Measurements from ENCODE around the gene REL. TPM values are rescaled to one million over a fixed set of nuclear protein-coding genes. Genes with fewer than 3 reads are reported as not detected.

REL gene
- total RNA-seq, 2 donors from 2014 or later, result 10.4 to 11.2 TPM

DNA sequence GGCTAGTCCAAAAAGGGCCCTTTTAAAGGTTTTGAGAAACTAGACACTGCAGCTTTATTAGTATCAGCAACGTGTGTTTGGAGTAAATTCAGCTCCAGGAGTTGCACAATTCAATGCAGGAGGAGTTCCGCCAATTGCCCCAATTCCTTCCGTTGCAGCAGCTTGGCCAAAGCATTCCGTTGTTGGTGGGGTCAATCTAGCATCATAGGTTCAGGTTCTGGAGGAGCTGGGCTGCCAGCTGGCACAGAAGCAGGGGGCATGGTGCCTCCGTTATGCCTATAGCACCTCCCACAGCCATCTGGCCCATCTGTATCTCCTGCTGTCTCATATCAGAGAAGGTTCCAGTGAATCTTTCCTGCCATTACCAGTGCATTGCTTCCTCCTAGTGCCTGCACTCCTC, 55.4 kb downstream of the REL start:
- no peak for DNase-seq
- peaks cover 0 to 2% of the 10 kb centered on the region in 2 donors for H3K36me3 ChIP-seq (replicated peaks in 1 of 2; ENCODE audit: insufficient read depth in 1 of 2, low read depth in 2 of 2)
- no peak for ATAC-seq
- H3K9me3 ChIP-seq, result no peaks in the 10 kb centered on the region
- H3K4me1 ChIP-seq, result no peaks in the 10 kb centered on the region
- no peak overlapping the region for H3K27ac ChIP-seq
- WGBS, 2 donors, result 82 to 86% methylated on average over 5 of the region's 5 CpGs
- H3K27me3 ChIP-seq, result no peaks in the 10 kb centered on the region
- no peak overlapping the region for H3K4me3 ChIP-seq
- intact Hi-C loops (cut with DNase I), result no loop called here
- TF ChIP-seq, protein P1, sequence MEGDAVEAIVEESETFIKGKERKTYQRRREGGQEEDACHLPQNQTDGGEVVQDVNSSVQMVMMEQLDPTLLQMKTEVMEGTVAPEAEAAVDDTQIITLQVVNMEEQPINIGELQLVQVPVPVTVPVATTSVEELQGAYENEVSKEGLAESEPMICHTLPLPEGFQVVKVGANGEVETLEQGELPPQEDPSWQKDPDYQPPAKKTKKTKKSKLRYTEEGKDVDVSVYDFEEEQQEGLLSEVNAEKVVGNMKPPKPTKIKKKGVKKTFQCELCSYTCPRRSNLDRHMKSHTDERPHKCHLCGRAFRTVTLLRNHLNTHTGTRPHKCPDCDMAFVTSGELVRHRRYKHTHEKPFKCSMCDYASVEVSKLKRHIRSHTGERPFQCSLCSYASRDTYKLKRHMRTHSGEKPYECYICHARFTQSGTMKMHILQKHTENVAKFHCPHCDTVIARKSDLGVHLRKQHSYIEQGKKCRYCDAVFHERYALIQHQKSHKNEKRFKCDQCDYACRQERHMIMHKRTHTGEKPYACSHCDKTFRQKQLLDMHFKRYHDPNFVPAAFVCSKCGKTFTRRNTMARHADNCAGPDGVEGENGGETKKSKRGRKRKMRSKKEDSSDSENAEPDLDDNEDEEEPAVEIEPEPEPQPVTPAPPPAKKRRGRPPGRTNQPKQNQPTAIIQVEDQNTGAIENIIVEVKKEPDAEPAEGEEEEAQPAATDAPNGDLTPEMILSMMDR (IDR thresholded peaks at IDR 0.05), result no peak
- no peak for TF ChIP-seq POLR2A (IDR thresholded peaks at IDR 0.05)

DNA sequence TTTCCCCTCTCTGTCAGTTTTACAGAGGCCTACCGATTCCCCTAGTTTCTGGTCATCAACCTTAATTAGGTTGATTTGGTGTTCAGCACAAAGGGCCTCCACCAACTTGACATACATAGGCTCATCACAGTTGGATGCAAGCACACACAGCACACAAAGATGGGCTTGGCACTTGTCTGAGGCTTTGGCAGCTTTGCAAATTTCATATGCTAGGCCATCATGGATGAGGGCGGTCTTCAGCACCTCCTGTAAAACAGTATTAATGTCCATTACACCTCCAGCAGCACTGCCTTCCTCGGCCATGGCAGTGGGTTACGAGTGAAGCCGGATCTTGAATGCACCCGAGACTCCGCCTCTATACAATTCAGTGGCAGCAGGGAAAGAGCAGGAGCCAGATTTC, 56.9 kb downstream of the REL start:
- Histone ChIP-seq H3K36me3 (replicated peaks in 1 of 2; ENCODE audit: insufficient read depth in 1 of 2, low read depth in 2 of 2) (no peaks in the 10 kb centered on the region), H3K4me1 (no peaks in the 10 kb centered on the region), H3K27ac (no peak overlapping the region), H3K27me3 (no peaks in the 10 kb centered on the region), H3K9me3 (no peaks in the 10 kb centered on the region), H3K4me3 (no peak overlapping the region)
- TF ChIP-seq, protein P1 (IDR thresholded peaks at IDR 0.05), result no peak
- no peak for TF ChIP-seq POLR2A (IDR thresholded peaks at IDR 0.05)
- intact Hi-C loops (cut with DNase I), result no loop called here
- DNase-seq, result no peak
- ATAC-seq, result no peak
- WGBS, 2 donors, result 97 to 98% methylated on average over 7 of the region's 7 CpGs

DNA sequence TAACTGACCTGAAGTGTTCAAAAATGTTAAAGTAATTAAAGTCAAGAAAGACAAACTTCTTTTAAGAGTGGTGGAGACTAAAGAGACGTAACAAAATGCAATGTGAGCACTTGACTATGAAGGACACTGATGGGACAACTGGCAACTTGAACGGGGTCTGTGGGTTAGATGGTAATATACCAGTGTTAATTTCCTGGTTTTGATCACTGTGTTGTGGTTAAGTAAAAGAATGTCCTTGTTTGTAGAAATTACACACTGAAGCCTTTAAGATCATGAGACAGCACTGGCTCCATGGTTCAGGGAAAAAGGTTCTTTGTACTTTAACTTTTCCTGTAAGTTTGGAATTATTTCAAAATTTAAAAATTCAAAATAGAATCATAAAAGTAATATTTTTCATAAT, 58.2 kb downstream of the REL start:
- H3K4me3 ChIP-seq, result no peak overlapping the region
- no peaks in the 10 kb centered on the region for H3K9me3 ChIP-seq
- intact Hi-C loops (cut with DNase I), result no loop called here
- no peak for TF ChIP-seq POLR2A (IDR thresholded peaks at IDR 0.05)
- TF ChIP-seq, protein P1 (IDR thresholded peaks at IDR 0.05), result no peak
- ATAC-seq (no peak), DNase-seq (no peak)
- 64 to 82% methylated on average over 2 of the region's 2 CpGs for WGBS, 2 donors
- H3K27ac ChIP-seq, result no peak overlapping the region
- no peaks in the 10 kb centered on the region for H3K36me3 ChIP-seq (replicated peaks in 1 of 2; ENCODE audit: insufficient read depth in 1 of 2, low read depth in 2 of 2)
- H3K4me1 ChIP-seq, result no peaks in the 10 kb centered on the region
- H3K27me3 ChIP-seq, result no peaks in the 10 kb centered on the region

DNA sequence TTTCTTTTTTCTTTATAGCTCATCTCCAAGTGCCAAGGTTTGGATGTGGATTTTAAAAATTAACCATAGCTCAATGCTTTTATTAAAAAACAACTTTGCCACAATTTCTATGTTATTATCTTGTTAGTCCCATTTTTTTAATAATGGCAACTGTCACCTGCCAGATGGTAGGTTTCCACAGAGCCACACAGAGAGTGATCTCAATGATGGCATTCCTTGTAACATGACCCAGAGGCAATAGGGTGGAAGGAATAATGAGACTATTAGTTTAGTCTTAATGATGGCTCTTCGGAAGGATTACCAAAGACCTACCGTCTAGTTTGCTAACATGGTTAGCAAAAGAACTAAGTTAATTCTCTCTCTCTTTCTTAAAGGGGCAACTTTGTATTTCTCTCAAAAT, 64.0 kb downstream of the REL start:
- Histone ChIP-seq H3K9me3 (no peaks in the 10 kb centered on the region), H3K4me3 (no peak overlapping the region), H3K36me3 (replicated peaks in 1 of 2; ENCODE audit: insufficient read depth in 1 of 2, low read depth in 2 of 2) (no peaks in the 10 kb centered on the region), H3K27me3 (no peaks in the 10 kb centered on the region), H3K4me1 (no peaks in the 10 kb centered on the region), H3K27ac (no peak overlapping the region)
- ATAC-seq, result no peak
- no peak for DNase-seq
- TF ChIP-seq, protein P1 (IDR thresholded peaks at IDR 0.05), result no peak
- TF ChIP-seq POLR2A (IDR thresholded peaks at IDR 0.05), result no peak
- 87 to 97% methylated on average over 2 of the region's 2 CpGs for WGBS, 2 donors
- intact Hi-C loops (cut with DNase I), result no loop called here

DNA sequence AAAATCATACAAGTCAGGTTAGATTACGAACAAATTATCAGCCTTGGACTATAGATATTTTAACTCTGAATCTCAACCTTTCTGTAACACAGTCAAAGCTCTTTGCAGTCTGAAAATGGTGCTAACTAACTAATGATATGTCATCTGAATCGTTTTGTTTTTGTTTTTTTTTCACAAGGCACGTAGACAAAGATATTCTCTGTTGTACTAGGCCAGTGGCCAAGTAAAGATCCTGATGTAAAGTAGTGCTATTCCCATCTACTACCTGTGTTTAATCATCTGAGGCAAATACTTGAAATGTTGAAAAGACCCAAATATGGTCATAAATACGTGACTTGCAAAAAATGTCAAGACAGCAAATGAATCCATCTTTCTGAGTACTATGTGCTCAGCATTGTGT, 65.7 kb downstream of the REL start:
- no peak overlapping the region for H3K4me3 ChIP-seq
- WGBS, 2 donors, result 45 to 49% methylated on average over 4 of the region's 4 CpGs
- no peaks in the 10 kb centered on the region for H3K4me1 ChIP-seq
- H3K36me3 ChIP-seq (replicated peaks in 1 of 2; ENCODE audit: insufficient read depth in 1 of 2, low read depth in 2 of 2), result no peaks in the 10 kb centered on the region
- TF ChIP-seq POLR2A (IDR thresholded peaks at IDR 0.05), result no peak
- TF ChIP-seq, protein P1 (IDR thresholded peaks at IDR 0.05), result no peak
- H3K27me3 ChIP-seq, result no peaks in the 10 kb centered on the region
- intact Hi-C loops (cut with DNase I), result no loop called here
- ATAC-seq (no peak), DNase-seq (no peak)
- H3K27ac ChIP-seq, result no peak overlapping the region
- no peaks in the 10 kb centered on the region for H3K9me3 ChIP-seq
